Fibroblast of pulmonary artery (primary cell): ENCODE data around the gene LRRC8E.

Source experiments
- DNase-seq: peaks from one replicate; pipeline ENCODE4 v3.0.0-alpha.2; 2010; ENCODE audit warnings: low read depth
- H3K4me3 ChIP-seq: replicated peaks from 2 replicates; pipeline ENCODE4 v1.5.1; 2011; ENCODE audit warnings: low read depth, mild to moderate bottlenecking, control low read depth, low read length, moderate library complexity
- CTCF ChIP-seq: IDR thresholded peaks from 2 replicates; pipeline ENCODE4 v1.5.1; 2011; ENCODE audit warnings: mild to moderate bottlenecking, control low read depth, low read length, inconsistent platforms; ENCODE audit errors: missing control alignments

LRRC8E gene

GRCh38 chr19:7849631-7849999, 38.7 kb upstream of the LRRC8E start:
- H3K4me3 ChIP-seq = no peak overlapping the region
- no peak for TF ChIP-seq CTCF
- DNase-seq = no peak

DNA sequence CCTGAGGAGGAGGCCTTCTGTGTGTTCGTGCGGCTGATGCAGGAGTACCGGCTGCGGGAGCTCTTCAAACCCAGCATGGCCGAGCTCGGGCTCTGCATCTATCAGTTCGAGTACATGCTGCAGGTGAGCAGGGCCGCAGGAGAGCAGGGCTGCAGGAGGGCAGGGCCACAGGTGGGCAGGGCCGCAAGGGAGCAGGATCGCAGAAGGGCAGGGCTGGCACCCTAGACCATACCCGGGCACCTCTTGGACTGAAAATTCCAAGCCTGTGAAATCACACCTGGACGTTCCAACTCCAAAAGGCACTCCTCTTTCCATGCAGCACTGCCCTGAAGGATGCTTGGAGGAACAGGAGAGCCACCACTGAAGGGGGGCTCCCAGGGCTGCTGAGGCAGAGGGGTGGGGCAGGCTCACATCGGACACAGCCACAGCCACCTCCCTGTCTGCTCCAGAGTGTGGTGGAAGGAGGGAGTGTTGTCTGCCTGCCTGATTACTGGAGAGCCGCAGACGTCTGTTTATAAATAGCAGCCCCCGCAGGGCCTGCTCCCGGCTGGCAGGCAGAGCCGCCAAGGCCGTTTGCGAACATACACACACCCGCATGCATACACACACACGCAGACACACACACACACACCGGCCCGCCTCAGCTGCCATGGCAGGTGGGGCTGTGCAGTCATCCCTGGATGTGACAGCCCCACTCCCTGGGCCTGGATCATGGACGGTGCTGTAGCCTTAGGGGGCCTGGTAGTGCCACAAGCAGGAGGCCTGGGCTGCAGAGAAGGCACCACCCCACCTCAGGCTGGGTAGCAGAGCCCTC, 38.1 kb upstream of the LRRC8E start:
- no peak for DNase-seq
- TF ChIP-seq CTCF = no peak
- no peak overlapping the region for H3K4me3 ChIP-seq

GRCh38 chr19:7850945-7851622, 37.2 kb upstream of the LRRC8E start:
- TF ChIP-seq CTCF = no peak
- no peak overlapping the region for H3K4me3 ChIP-seq
- DNase-seq = no peak

DNA sequence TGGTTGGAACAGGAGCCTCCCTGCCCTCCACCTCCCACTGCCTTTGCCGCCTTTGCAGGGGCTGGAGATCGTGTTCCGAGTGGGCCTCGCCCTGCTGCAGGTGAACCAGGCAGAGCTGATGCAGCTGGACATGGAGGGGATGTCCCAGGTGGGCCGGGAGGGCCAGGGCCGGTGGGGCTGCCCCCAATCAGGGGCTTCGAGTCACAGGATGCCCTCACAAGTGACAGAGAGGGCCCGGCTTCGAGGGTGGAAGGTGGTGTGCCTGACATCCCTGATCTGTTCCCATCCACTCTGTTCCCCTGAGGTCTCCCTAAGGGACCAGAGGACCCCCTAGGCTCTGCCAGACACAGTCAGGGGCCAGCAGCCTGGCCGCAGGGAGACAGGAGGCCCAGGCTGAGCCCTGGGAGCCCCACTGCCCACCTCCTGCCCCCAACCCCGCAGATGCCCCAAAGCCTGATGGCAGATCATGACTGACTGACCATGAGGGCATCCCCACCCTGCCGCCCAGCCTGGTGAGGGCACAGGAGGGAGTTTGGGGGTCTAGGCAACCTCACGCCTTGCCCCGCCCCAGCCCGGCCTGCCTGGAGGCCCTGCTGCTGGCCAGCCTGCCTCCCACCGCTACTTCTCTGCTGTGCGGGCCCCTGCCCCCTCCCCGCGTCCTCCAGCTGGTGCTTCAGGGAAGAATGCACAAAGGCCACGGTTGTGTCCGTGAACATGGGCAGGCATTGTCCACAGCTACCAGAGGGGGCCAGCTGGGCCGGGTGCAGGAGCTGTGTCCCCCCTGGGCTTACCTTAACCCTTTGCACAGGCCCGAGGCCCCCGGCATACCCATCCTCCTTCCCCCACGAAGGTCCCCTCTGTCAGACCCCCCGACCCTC, 36.4 kb upstream of the LRRC8E start:
- TF ChIP-seq CTCF = no peak
- H3K4me3 ChIP-seq = no peak overlapping the region
- DNase-seq = no peak

- no peak overlapping the region for H3K4me3 ChIP-seq
- peak; percentile 60 for DNase-seq
- TF ChIP-seq CTCF = peak; percentile 63
These were observed 35.2 kb upstream of the LRRC8E start for GRCh38 chr19:7852851-7853769.

- TF ChIP-seq CTCF = no peak
- H3K4me3 ChIP-seq = no peak overlapping the region
- no peak for DNase-seq
These were observed 34.6 kb upstream of the LRRC8E start for GRCh38 chr19:7853770-7854128.
